ENCODE results near the gene RAMP2. TPM values are rescaled to one million over a fixed set of nuclear protein-coding genes. Genes with fewer than 3 reads are reported as not detected.

RAMP2 gene
- total and polyA plus RNA-seq, 2 of the 13 experiments (the other 11 are each of a cell fraction or from before 2014, with no cell fraction given) = 1.4 to 5.2 TPM

GRCh38 chr17:42748908-42749798, 11.9 kb upstream of the RAMP2 start (continued):
- TF ChIP-seq PRDM10 (CRISPR knock-in tag; IDR thresholded peaks at IDR 0.05; ENCODE audit: low read depth) (no peak), MAFF (IDR thresholded peaks at IDR 0.05; ENCODE audit: low read depth, low read length) (no peak), ZNF264 (CRISPR knock-in tag; IDR thresholded peaks at IDR 0.05) (no peak), SP4 (CRISPR knock-in tag; IDR thresholded peaks at IDR 0.05) (no peak), THAP7 (CRISPR knock-in tag; IDR thresholded peaks at IDR 0.05) (no peak), BRF2 (CRISPR knock-in tag; IDR thresholded peaks at IDR 0.05) (no peak), PHB2 (IDR thresholded peaks at IDR 0.05; ENCODE audit: partially characterized antibody) (no peak), LCORL (IDR thresholded peaks at IDR 0.05) (no peak), LCORL (CRISPR knock-in tag; IDR thresholded peaks at IDR 0.05) (peak; percentile 76; the same call in 1 of the 2 replicates), FOXK1 (CRISPR knock-in tag; IDR thresholded peaks at IDR 0.05; ENCODE audit: borderline replicate concordance, low read depth) (0 out of 2 replicates have a peak, but pooled peaks have one; percentile 4), ZNF354B (CRISPR knock-in tag; IDR thresholded peaks at IDR 0.05) (no peak), ZNF281 (CRISPR knock-in tag; IDR thresholded peaks at IDR 0.05; ENCODE audit: borderline replicate concordance) (no peak; the same call in 1 of the 2 replicates), TFE3 (CRISPR knock-in tag; IDR thresholded peaks at IDR 0.05) (no peak), ZFYVE20 (CRISPR knock-in tag; IDR thresholded peaks at IDR 0.05; ENCODE audit: borderline replicate concordance, low read depth) (no peak)
